ENCODE measurements around the gene GNAQ. TPM values are rescaled to one million over a fixed set of nuclear protein-coding genes. Genes with fewer than 3 reads are reported as not detected.

Gene GNAQ
- polyA plus RNA-seq, 1 of the 3 experiments (the other 2 are of a cell fraction) = 20.9 TPM

DNA sequence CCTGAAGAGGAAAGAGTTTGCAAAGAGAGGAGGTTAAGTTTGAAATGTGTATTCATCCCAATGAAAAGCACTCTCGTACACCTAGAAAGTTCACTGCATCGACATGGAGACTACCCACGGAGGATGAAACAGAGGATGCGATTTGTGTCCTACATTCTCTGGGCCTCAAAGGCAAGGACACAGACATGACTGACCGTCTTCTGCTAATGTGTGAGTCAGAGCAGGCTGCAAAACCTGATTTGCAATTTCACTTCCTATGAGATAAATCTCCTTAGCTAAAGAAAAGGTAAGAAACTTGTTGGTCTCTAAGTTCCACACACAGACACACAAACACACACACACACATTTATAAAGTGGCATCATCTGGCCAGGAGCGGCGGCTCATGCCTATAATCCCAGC lies 98.6 kb downstream of the GNAQ start:
- DNase-seq = no peak
- CTCF ChIA-PET = no interaction called here
- Histone ChIP-seq H3K27me3 (ENCODE audit: insufficient read depth) (no peaks in the 10 kb centered on the region), H2AFZ (ENCODE audit: low read depth) (no peak overlapping the region), H3K9ac (no peak overlapping the region), H3F3A (replicated peaks; ENCODE audit: insufficient read depth) (no peaks in the 10 kb centered on the region), H3K36me3 (replicated peaks in 1 of 2; ENCODE audit: control insufficient read depth in 1 of 2, insufficient read depth in 2 of 2, low read length in 1 of 2) (peaks cover 0 to 4% of the 10 kb centered on the region in 2 experiments), H3K27ac (ENCODE audit: low read depth in 2 of 2, low read length in 1 of 2) (0 out of 4 replicates have a peak overlapping the region, but pooled peaks of 1 of the 2 experiments have one; percentile 7), H3K4me3 (ENCODE audit: low read depth in 2 of 2, low read length in 1 of 2) (no peak overlapping the region), H4K20me1 (ENCODE audit: insufficient read depth) (peaks cover 16% of the 10 kb centered on the region; the same call in 1 of the 2 replicates), H3K4me1 (ENCODE audit: control insufficient read depth in 1 of 2, insufficient read depth in 2 of 2, low read depth in 1 of 2, low read length in 1 of 2) (peaks cover 10% of the 10 kb centered on the region in 2 experiments; a peak in 3 of 4 replicates), H3K9me3 (no peaks in the 10 kb centered on the region), H3K9me2 (no peaks in the 10 kb centered on the region), H3K79me2 (ENCODE audit: insufficient read depth) (peaks cover 78% of the 10 kb centered on the region), H3K4me2 (no peak overlapping the region)
- 80% methylated on average over 7 of the region's 7 CpGs for WGBS (ENCODE audit: low lambda C conversion rate)
- POLR2A ChIA-PET = no interaction called here
- no peak for TF ChIP-seq RXRA (IDR thresholded peaks at IDR 0.05; ENCODE audit: borderline replicate concordance, low read depth)
- no peak for TF ChIP-seq NRF1 (IDR thresholded peaks at IDR 0.05; ENCODE audit: low read depth, low read length)
- no peak for TF ChIP-seq MXI1 (IDR thresholded peaks at IDR 0.05; ENCODE audit: low read depth, low read length)
- no peak for TF ChIP-seq RCOR1 (IDR thresholded peaks at IDR 0.05; ENCODE audit: low read length)
- no peak for TF ChIP-seq CHD2 (IDR thresholded peaks at IDR 0.05; ENCODE audit: low read length, partially characterized antibody)
- TF ChIP-seq EZH2phosphoT487 (IDR thresholded peaks at IDR 0.05; ENCODE audit: borderline replicate concordance, low read depth) = no peak
- TF ChIP-seq, protein P1, sequence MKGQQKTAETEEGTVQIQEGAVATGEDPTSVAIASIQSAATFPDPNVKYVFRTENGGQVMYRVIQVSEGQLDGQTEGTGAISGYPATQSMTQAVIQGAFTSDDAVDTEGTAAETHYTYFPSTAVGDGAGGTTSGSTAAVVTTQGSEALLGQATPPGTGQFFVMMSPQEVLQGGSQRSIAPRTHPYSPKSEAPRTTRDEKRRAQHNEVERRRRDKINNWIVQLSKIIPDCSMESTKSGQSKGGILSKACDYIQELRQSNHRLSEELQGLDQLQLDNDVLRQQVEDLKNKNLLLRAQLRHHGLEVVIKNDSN (IDR thresholded peaks at IDR 0.05; ENCODE audit: borderline replicate concordance, low read depth) = no peak
- no peak for TF ChIP-seq IRF3 (IDR thresholded peaks at IDR 0.05; ENCODE audit: low read depth, low read length)
- TF ChIP-seq YY1 (IDR thresholded peaks at IDR 0.05; ENCODE audit: low read depth) = no peak
- TF ChIP-seq SMC3 (IDR thresholded peaks at IDR 0.05; ENCODE audit: low read depth, low read length) = no peak
- TF ChIP-seq USF2 (IDR thresholded peaks at IDR 0.05; ENCODE audit: borderline replicate concordance, low read depth, low read length) = no peak
- no peak for TF ChIP-seq TCF12 (IDR thresholded peaks at IDR 0.05)
- no peak for TF ChIP-seq GABPA (IDR thresholded peaks at IDR 0.05; ENCODE audit: low read depth)
- TF ChIP-seq RFX5 (IDR thresholded peaks at IDR 0.05; ENCODE audit: low read length) = no peak
- no peak for TF ChIP-seq ELF1 (IDR thresholded peaks at IDR 0.05)
- TF ChIP-seq MAX (IDR thresholded peaks at IDR 0.05; ENCODE audit: low read depth) = no peak

GRCh38 chr9:77929942-77930341 lies 101.7 kb downstream of the GNAQ start:
- POLR2A ChIA-PET = no interaction called here
- peaks cover 23 to 34% of the 10 kb centered on the region in 2 experiments for H3K4me1 ChIP-seq (ENCODE audit: control insufficient read depth in 1 of 2, insufficient read depth in 2 of 2, low read depth in 1 of 2, low read length in 1 of 2)
- H3K79me2 ChIP-seq (ENCODE audit: insufficient read depth) = peaks cover 76% of the 10 kb centered on the region
- peak; percentile 21 for DNase-seq
- peaks cover 18% of the 10 kb centered on the region for H4K20me1 ChIP-seq (ENCODE audit: insufficient read depth)
- CTCF ChIA-PET = interaction anchor here (0.7 to 1.4 kb wide), 2 partner anchors 15 to 33 kb away, joined by 3 to 5 read pairs; no protein-coding TSS in a partner anchor
- TF ChIP-seq, protein P1 (IDR thresholded peaks at IDR 0.05; ENCODE audit: borderline replicate concordance, low read depth) = no peak
- peak; percentile 65; the same call in 1 of the 2 replicates for TF ChIP-seq GATA2 (CRISPR knock-in tag; IDR thresholded peaks at IDR 0.05)
- TF ChIP-seq RCOR1 (IDR thresholded peaks at IDR 0.05; ENCODE audit: low read length) = 0 out of 2 replicates have a peak, but pooled peaks have one; percentile 38
- TF ChIP-seq MAX (IDR thresholded peaks at IDR 0.05; ENCODE audit: low read depth) = no peak
- peak in 1 of 2 experiments; percentile 29; a peak in 1 of 4 replicates for TF ChIP-seq EP300 (IDR thresholded peaks at IDR 0.05; ENCODE audit: borderline replicate concordance in 1 of 2, low read depth in 1 of 2, low read length in 1 of 2)
- TF ChIP-seq, protein P2, sequence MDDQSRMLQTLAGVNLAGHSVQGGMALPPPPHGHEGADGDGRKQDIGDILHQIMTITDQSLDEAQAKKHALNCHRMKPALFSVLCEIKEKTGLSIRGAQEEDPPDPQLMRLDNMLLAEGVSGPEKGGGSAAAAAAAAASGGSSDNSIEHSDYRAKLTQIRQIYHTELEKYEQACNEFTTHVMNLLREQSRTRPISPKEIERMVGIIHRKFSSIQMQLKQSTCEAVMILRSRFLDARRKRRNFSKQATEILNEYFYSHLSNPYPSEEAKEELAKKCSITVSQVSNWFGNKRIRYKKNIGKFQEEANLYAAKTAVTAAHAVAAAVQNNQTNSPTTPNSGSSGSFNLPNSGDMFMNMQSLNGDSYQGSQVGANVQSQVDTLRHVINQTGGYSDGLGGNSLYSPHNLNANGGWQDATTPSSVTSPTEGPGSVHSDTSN (IDR thresholded peaks at IDR 0.05) = no peak
- peak; percentile 25 for TF ChIP-seq CHD2 (IDR thresholded peaks at IDR 0.05; ENCODE audit: low read length, partially characterized antibody)
- TF ChIP-seq SIN3A (IDR thresholded peaks at IDR 0.05; ENCODE audit: borderline replicate concordance, low read depth, low read length) = no peak
- no peak for TF ChIP-seq ELF1 (IDR thresholded peaks at IDR 0.05)
- no peak overlapping the region for H3K4me2 ChIP-seq
- peaks cover 23% of the 10 kb centered on the region for H3F3A ChIP-seq (replicated peaks; ENCODE audit: insufficient read depth)
- peaks cover 0 to 4% of the 10 kb centered on the region in 2 experiments for H3K36me3 ChIP-seq (replicated peaks in 1 of 2; ENCODE audit: control insufficient read depth in 1 of 2, insufficient read depth in 2 of 2, low read length in 1 of 2)
- no peak overlapping the region for H3K9ac ChIP-seq
- H3K4me3 ChIP-seq (ENCODE audit: low read depth in 2 of 2, low read length in 1 of 2) = no peak overlapping the region
- no peaks in the 10 kb centered on the region for H3K9me3 ChIP-seq
- H3K27me3 ChIP-seq (ENCODE audit: insufficient read depth) = no peaks in the 10 kb centered on the region
- no peak overlapping the region for H2AFZ ChIP-seq (ENCODE audit: low read depth)
- H3K27ac ChIP-seq (ENCODE audit: low read depth in 2 of 2, low read length in 1 of 2) = no peak overlapping the region
- H3K9me2 ChIP-seq = no peaks in the 10 kb centered on the region

Data from SK-N-SH (cell line).